Hepatocyte (in vitro differentiated cells): ENCODE data around the gene TSKS. TPM values are rescaled to one million over a fixed set of nuclear protein-coding genes. Genes with fewer than 3 reads are reported as not detected.

ENCODE experiments used
- DNase-seq: peaks from one replicate; pipeline ENCODE4 v3.0.0-alpha.2; 2016; ENCODE audit warnings: low spot score
- H2AFZ ChIP-seq: fragments of 200-600 bp; sonication (generic); 2 replicates; pipeline ENCODE4 v1.6.0; 2016; ENCODE audit warnings: antibody characterized with exemption, mild to moderate bottlenecking
- H3K27ac ChIP-seq: fragments of 200-600 bp; sonication (generic); 2 replicates; pipeline ENCODE4 v1.5.1; 2016; ENCODE audit warnings: mild to moderate bottlenecking
- H3K27me3 ChIP-seq: fragments of 200-600 bp; sonication (generic); 2 replicates; pipeline ENCODE4 v1.6.1; 2016
- H3K36me3 ChIP-seq: fragments of 200-600 bp; sonication (generic); replicated peaks from 2 replicates; pipeline ENCODE4 v1.5.1; 2016; ENCODE audit warnings: low read depth; ENCODE audit not compliant: insufficient read depth
- H3K4me1 ChIP-seq: fragments of 200-600 bp; sonication (generic); 2 replicates; pipeline ENCODE4 v1.5.1; 2016; ENCODE audit warnings: mild to moderate bottlenecking, moderate library complexity; ENCODE audit not compliant: insufficient read depth
- H3K4me2 ChIP-seq: fragments of 200-600 bp; sonication (generic); 2 replicates; pipeline ENCODE4 v1.6.0; 2016
- H3K4me3 ChIP-seq: fragments of 200-600 bp; sonication (generic); 2 replicates; pipeline ENCODE4 v1.5.1; 2016; ENCODE audit warnings: mild to moderate bottlenecking
- H3K79me2 ChIP-seq: fragments of 200-600 bp; sonication (generic); 2 replicates; pipeline ENCODE4 v1.6.0; 2017; ENCODE audit warnings: mild to moderate bottlenecking
- H3K9me2 ChIP-seq: fragments of 200-600 bp; sonication (generic); replicated peaks from 2 replicates; pipeline ENCODE4 v1.6.0; 2017; ENCODE audit warnings: mild to moderate bottlenecking; ENCODE audit not compliant: insufficient read depth
- H3K9me3 ChIP-seq: fragments of 200-600 bp; sonication (generic); 2 replicates; pipeline ENCODE4 v1.5.1; 2016; ENCODE audit warnings: low read depth, mild to moderate bottlenecking
- H4K20me1 ChIP-seq: fragments of 200-600 bp; sonication (generic); 2 replicates; pipeline ENCODE4 v1.6.0; 2016; ENCODE audit warnings: mild to moderate bottlenecking; ENCODE audit not compliant: insufficient read depth, poor library complexity, severe bottlenecking
- EZH2 ChIP-seq: fragments of 200-600 bp; sonication (generic); IDR thresholded peaks from 2 replicates; pipeline ENCODE4 v1.6.1; 2016; ENCODE audit warnings: antibody characterized with exemption, mild to moderate bottlenecking, borderline replicate concordance
- EZH2phosphoT487 ChIP-seq: fragments of 200-600 bp; sonication (generic); IDR thresholded peaks from one replicate; pipeline ENCODE4 v1.6.1; 2018; ENCODE audit warnings: antibody characterized with exemption, mild to moderate bottlenecking, low read depth, moderate library complexity; ENCODE audit not compliant: unreplicated experiment, severe bottlenecking
- WGBS: methylation state at CpG from one replicate; pipeline ENCODE4 v1.1.6; 2016; ENCODE audit warnings: low lambda C conversion rate; ENCODE audit errors: missing lambda C conversion rate; 5-methylcytosine and 5-hydroxymethylcytosine counted together
- polyA plus RNA-seq: library from polyadenylated mRNA; unstranded; fragments of >200 nt; fragmentation: Nextera tagmentation; extraction: Ambion mirVana; gene quantifications from 2 replicates; pipeline ENCODE4 v1.2.1, GENCODE V29; 2016
- total RNA-seq: library from RNA; depleted of rRNA; stranded (reverse); fragments of >200 nt; gene quantifications from 2 replicates; pipeline ENCODE4 v1.2.3, GENCODE V29; 2014
- TF ChIP-seq, protein P1 (sequence below): fragments of 200-600 bp; sonication (generic); IDR thresholded peaks from 2 replicates; pipeline ENCODE4 v1.5.1; 2016; ENCODE audit warnings: antibody characterized with exemption, mild to moderate bottlenecking; ENCODE audit not compliant: poor library complexity

The TSKS gene
- total and polyA plus RNA-seq, 2 experiments from 2014 or later, result not detected

DNA sequence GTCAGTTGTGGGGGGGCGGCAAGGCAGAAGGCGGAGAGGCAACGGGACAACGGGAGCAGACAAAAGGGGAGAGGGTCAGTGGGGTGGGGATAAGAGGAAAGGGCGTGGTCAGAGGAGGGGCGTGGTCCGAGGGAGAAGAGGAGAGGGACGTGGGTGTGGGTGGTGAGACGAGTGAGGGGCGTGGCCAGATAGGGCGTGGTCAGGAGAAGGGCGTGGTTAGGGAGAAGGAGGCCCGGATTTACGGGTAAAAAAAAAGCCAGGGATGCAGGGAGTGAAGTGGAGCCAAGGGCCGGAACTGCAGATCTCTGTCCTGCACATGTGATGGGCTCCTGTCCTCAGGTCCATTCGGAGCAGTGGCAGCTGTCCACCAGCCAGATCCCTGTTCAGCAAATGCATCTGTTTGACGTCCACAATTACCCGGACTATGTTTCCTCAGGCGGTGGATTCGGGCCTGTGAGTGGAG lies 50.7 kb downstream of the TSKS start:
- Histone ChIP-seq H3K36me3 (no peaks in the 10 kb centered on the region), H4K20me1 (no peaks in the 10 kb centered on the region), H3K4me3 (no peak overlapping the region), H2AFZ (no peak overlapping the region), H3K4me1 (no peaks in the 10 kb centered on the region), H3K9me2 (no peaks in the 10 kb centered on the region), H3K4me2 (no peak overlapping the region), H3K27ac (no peak overlapping the region), H3K79me2 (no peaks in the 10 kb centered on the region), H3K27me3 (no peaks in the 10 kb centered on the region), H3K9me3 (no peaks in the 10 kb centered on the region)
- TF ChIP-seq EZH2 (no peak), EZH2phosphoT487 (no peak)
- TF ChIP-seq, protein P1, sequence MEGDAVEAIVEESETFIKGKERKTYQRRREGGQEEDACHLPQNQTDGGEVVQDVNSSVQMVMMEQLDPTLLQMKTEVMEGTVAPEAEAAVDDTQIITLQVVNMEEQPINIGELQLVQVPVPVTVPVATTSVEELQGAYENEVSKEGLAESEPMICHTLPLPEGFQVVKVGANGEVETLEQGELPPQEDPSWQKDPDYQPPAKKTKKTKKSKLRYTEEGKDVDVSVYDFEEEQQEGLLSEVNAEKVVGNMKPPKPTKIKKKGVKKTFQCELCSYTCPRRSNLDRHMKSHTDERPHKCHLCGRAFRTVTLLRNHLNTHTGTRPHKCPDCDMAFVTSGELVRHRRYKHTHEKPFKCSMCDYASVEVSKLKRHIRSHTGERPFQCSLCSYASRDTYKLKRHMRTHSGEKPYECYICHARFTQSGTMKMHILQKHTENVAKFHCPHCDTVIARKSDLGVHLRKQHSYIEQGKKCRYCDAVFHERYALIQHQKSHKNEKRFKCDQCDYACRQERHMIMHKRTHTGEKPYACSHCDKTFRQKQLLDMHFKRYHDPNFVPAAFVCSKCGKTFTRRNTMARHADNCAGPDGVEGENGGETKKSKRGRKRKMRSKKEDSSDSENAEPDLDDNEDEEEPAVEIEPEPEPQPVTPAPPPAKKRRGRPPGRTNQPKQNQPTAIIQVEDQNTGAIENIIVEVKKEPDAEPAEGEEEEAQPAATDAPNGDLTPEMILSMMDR, result no peak
- 82% methylated on average over 16 of the region's 20 CpGs for WGBS
- DNase-seq, result no peak

GRCh38 chr19:49710372-49710951 lies 52.6 kb downstream of the TSKS start:
- Histone ChIP-seq H3K4me1 (no peaks in the 10 kb centered on the region), H3K27me3 (no peaks in the 10 kb centered on the region), H3K36me3 (no peaks in the 10 kb centered on the region), H2AFZ (no peak overlapping the region), H3K27ac (no peak overlapping the region), H3K4me3 (no peak overlapping the region), H3K79me2 (no peaks in the 10 kb centered on the region), H3K4me2 (no peak overlapping the region), H3K9me3 (no peaks in the 10 kb centered on the region), H3K9me2 (no peaks in the 10 kb centered on the region), H4K20me1 (no peaks in the 10 kb centered on the region)
- WGBS, result 94% methylated on average over 20 of the region's 20 CpGs
- DNase-seq, result no peak
- TF ChIP-seq EZH2phosphoT487, result no peak
- TF ChIP-seq EZH2, result no peak

DNA sequence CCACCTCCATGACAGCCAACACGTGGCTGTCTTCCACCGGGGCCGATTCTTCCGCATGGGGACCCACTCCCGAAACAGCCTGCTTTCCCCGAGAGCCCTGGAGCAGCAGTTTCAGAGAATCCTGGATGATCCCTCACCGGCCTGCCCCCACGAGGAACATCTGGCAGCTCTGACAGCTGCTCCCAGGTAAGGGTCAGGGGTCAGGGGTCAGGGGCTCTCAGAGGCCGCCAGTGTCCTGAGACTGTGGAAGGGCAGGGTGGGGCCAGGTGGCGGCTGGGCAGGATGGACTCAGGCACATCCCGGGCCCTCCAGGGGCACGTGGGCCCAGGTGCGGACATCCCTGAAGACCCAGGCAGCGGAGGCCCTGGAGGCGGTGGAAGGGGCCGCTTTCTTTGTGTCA lies 57.2 kb downstream of the TSKS start:
- Histone ChIP-seq H3K4me1 (no peaks in the 10 kb centered on the region), H3K4me2 (no peak overlapping the region), H3K9me2 (no peaks in the 10 kb centered on the region), H3K79me2 (no peaks in the 10 kb centered on the region), H4K20me1 (no peaks in the 10 kb centered on the region), H3K4me3 (no peak overlapping the region), H2AFZ (no peak overlapping the region), H3K27ac (no peak overlapping the region), H3K36me3 (no peaks in the 10 kb centered on the region), H3K27me3 (no peaks in the 10 kb centered on the region), H3K9me3 (no peaks in the 10 kb centered on the region)
- DNase-seq, result no peak
- TF ChIP-seq EZH2phosphoT487, result no peak
- no peak for TF ChIP-seq EZH2
- TF ChIP-seq, protein P1, result no peak
- WGBS, result 94% methylated on average over 16 of the region's 16 CpGs

- H3K27ac ChIP-seq, result no peak overlapping the region
- TF ChIP-seq, protein P1, result no peak
- TF ChIP-seq EZH2 (no peak), EZH2phosphoT487 (no peak)
These were observed 58.0 kb downstream of the TSKS start for GRCh38 chr19:49704888-49705642.

More at GRCh38 chr19:49704888-49705642, 58.0 kb downstream of the TSKS start:
- H3K9me2 ChIP-seq, result no peaks in the 10 kb centered on the region
- 95% methylated on average over 22 of the region's 22 CpGs for WGBS
- no peaks in the 10 kb centered on the region for H3K4me1 ChIP-seq
- no peaks in the 10 kb centered on the region for H3K27me3 ChIP-seq
- H3K4me3 ChIP-seq, result no peak overlapping the region
- H4K20me1 ChIP-seq, result no peaks in the 10 kb centered on the region
- no peak overlapping the region for H3K4me2 ChIP-seq
- no peaks in the 10 kb centered on the region for H3K9me3 ChIP-seq
- no peak overlapping the region for H2AFZ ChIP-seq
- DNase-seq, result no peak
- H3K79me2 ChIP-seq, result no peaks in the 10 kb centered on the region
- no peaks in the 10 kb centered on the region for H3K36me3 ChIP-seq
